ENCODE measurements around the gene ZNF878. TPM values are rescaled to one million over a fixed set of nuclear protein-coding genes. Genes with fewer than 3 reads are reported as not detected.

The ZNF878 gene
- total and polyA plus RNA-seq, 2 donors (not counting 3 experiments of a cell fraction or from before 2014, with no cell fraction given) = 0.51 TPM; not detected in 1

GRCh38 chr19:12042893-12043292 lies 9.9 kb downstream of the ZNF878 start:
- H3K4me3 ChIP-seq (replicated peaks in 1 of 3; ENCODE audit: insufficient read depth in 1 of 3, low read depth in 1 of 3, low read length in 3 of 3) = no peak overlapping the region
- H3K27me3 ChIP-seq (ENCODE audit: control insufficient read depth in 2 of 2, insufficient read depth in 2 of 2, low read length in 2 of 2) = no peaks in the 10 kb centered on the region
- ChIA-PET POLR2A (no interaction called here), CTCF (no interaction called here)
- no peak for TF ChIP-seq GATA2 (IDR thresholded peaks at IDR 0.05; ENCODE audit: insufficient read depth, insufficient read length, low read depth, low read length)
- TF ChIP-seq MYC (IDR thresholded peaks at IDR 0.05; ENCODE audit: low read depth, low read length) = no peak
- no peak for TF ChIP-seq JUN (IDR thresholded peaks at IDR 0.05; ENCODE audit: borderline replicate concordance, insufficient read depth, insufficient read length, low read depth)
- no peak for TF ChIP-seq EZH2 (IDR thresholded peaks at IDR 0.05; ENCODE audit: borderline replicate concordance, low read depth, low read length, severe bottlenecking)
- TF ChIP-seq MAX (IDR thresholded peaks at IDR 0.05; ENCODE audit: insufficient read depth, insufficient read length) = no peak
- no peak for TF ChIP-seq POLR2A (IDR thresholded peaks at IDR 0.05; ENCODE audit: low read depth, low read length)
- no peak for TF ChIP-seq FOS (IDR thresholded peaks at IDR 0.05; ENCODE audit: borderline replicate concordance, insufficient read depth, low read length)
- TF ChIP-seq POLR2AphosphoS5 (IDR thresholded peaks at IDR 0.05; ENCODE audit: insufficient read depth, low read depth, low read length) = no peak
- no peak for TF ChIP-seq CTCF (IDR thresholded peaks at IDR 0.05; ENCODE audit: extremely low read depth in 1 of 2, insufficient read depth in 1 of 2, low read depth in 1 of 2, low read length in 2 of 2)
- H2AFZ ChIP-seq (ENCODE audit: low read depth, low read length) = no peak overlapping the region
- no peak overlapping the region for H3K27ac ChIP-seq (ENCODE audit: insufficient read depth, low read depth, low read length)
- H3K9me3 ChIP-seq (replicated peaks; ENCODE audit: control insufficient read depth, insufficient read depth, low read length) = peaks cover 16% of the 10 kb centered on the region
- BruUV-seq (replicated peaks) = no TSS peak
- dilution Hi-C loops (cut with MboI; ENCODE audit: extremely low pct_ligation_motif_present, low sequenced_read_pairs) (no loop called here), intact Hi-C loops (cut with micrococcal nuclease) (no loop called here)
- H3K36me3 ChIP-seq (ENCODE audit: control insufficient read depth in 2 of 2, extremely low read depth in 1 of 2, insufficient read depth in 2 of 2, low read length in 2 of 2) = no peaks in the 10 kb centered on the region
- H3K9ac ChIP-seq (replicated peaks; ENCODE audit: extremely low read depth, insufficient read depth, low read length) = no peak overlapping the region
- DNase-seq (ENCODE audit: low read depth, low spot score) (no peak), FAIRE-seq (no peak)
- no peaks in the 10 kb centered on the region for H3K4me1 ChIP-seq (ENCODE audit: control insufficient read depth, extremely low read depth, insufficient read depth, low read length)
- no peaks in the 10 kb centered on the region for H4K20me1 ChIP-seq (replicated peaks; ENCODE audit: control insufficient read depth, extremely low read depth, insufficient read depth, low read length)
- no peaks in the 10 kb centered on the region for H3K9me1 ChIP-seq (replicated peaks; ENCODE audit: control insufficient read depth, extremely low read depth, insufficient read depth, low read length)
- no peak overlapping the region for H3K4me2 ChIP-seq (ENCODE audit: insufficient read depth, low read length)
- H3K79me2 ChIP-seq (ENCODE audit: control insufficient read depth, insufficient read depth, low read length) = no peaks in the 10 kb centered on the region

All from endothelial cell of umbilical vein (primary cell).